Measurements from ENCODE around the gene SIVA1. TPM values are rescaled to one million over a fixed set of nuclear protein-coding genes. Genes with fewer than 3 reads are reported as not detected.

Gene SIVA1
- total RNA-seq, 1 donor = 62.2 TPM

DNA sequence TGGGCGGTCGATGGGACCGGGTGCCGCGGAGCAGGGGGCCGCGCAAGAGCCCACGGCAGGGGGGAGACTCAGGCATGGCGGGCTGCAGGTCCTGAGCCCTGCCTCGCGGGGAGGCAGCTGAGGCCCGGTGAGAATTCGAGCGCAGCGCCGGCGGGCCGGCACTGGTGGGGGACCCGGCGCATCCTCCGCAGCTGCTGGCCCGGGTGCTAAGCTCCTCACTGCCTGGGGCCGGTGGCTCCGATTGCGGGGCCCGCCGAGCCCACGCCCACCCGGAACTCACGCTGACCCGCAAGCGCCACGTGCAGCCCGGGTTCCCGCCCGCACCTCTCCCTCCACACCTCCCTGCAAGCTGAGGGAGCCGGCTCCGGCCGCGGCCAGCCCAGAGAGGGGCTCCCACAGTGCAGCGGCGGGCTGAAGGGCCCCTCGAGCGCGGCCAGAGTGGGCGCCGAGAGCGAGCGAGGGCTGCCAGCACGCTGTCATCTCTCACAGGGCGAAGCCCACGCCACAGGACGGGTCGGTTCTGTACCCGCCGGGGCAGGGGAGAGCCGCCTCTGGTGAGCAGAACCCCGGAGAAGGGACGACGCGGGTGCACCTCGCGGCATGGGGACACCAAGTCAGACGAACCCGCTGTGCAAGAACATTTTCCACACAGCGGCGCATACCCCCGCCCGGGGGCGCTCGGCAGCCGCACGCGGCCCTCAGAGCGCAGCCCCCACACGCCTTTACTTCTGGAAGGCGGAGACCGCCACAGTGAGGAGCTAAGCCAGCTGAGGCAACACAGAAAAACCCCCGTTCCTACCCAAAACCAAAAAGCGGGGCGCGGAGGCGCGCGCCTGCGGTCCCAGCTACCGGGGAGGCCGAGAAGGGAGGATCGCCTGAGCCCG, 1.2 kb upstream of the SIVA1 start:
- H3K79me2 ChIP-seq (ENCODE audit: insufficient read depth, low read length) = peaks cover 39% of the 10 kb centered on the region
- no peaks in the 10 kb centered on the region for H3K9me3 ChIP-seq (ENCODE audit: low read depth, low read length)
- H3K4me1 ChIP-seq (ENCODE audit: insufficient read depth, low read length) = peaks cover 33% of the 10 kb centered on the region
- peak overlapping the region; percentile 99 for H3K4me3 ChIP-seq (ENCODE audit: insufficient read depth, low read length)
- peak; percentile 0 for DNase-seq (ENCODE audit: insufficient read length, low spot score, missing footprints)
- peaks cover 31% of the 10 kb centered on the region for H4K20me1 ChIP-seq (ENCODE audit: insufficient read depth, low read length)
- H3K4me2 ChIP-seq (ENCODE audit: insufficient read depth, low read length) = peak overlapping the region; percentile 90
- H3K27ac ChIP-seq (ENCODE audit: low read depth, low read length) = peak overlapping the region; percentile 58
- peak overlapping the region; percentile 98 for H2AFZ ChIP-seq (ENCODE audit: low read length)
- TF ChIP-seq, protein P1, sequence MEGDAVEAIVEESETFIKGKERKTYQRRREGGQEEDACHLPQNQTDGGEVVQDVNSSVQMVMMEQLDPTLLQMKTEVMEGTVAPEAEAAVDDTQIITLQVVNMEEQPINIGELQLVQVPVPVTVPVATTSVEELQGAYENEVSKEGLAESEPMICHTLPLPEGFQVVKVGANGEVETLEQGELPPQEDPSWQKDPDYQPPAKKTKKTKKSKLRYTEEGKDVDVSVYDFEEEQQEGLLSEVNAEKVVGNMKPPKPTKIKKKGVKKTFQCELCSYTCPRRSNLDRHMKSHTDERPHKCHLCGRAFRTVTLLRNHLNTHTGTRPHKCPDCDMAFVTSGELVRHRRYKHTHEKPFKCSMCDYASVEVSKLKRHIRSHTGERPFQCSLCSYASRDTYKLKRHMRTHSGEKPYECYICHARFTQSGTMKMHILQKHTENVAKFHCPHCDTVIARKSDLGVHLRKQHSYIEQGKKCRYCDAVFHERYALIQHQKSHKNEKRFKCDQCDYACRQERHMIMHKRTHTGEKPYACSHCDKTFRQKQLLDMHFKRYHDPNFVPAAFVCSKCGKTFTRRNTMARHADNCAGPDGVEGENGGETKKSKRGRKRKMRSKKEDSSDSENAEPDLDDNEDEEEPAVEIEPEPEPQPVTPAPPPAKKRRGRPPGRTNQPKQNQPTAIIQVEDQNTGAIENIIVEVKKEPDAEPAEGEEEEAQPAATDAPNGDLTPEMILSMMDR (IDR thresholded peaks at IDR 0.05; ENCODE audit: extremely low read depth, low read depth, low read length) = no peak
- H3K27me3 ChIP-seq (ENCODE audit: insufficient read depth, low read length) = no peaks in the 10 kb centered on the region
- H3K36me3 ChIP-seq (ENCODE audit: insufficient read depth, low read length) = peaks cover 12% of the 10 kb centered on the region

DNA sequence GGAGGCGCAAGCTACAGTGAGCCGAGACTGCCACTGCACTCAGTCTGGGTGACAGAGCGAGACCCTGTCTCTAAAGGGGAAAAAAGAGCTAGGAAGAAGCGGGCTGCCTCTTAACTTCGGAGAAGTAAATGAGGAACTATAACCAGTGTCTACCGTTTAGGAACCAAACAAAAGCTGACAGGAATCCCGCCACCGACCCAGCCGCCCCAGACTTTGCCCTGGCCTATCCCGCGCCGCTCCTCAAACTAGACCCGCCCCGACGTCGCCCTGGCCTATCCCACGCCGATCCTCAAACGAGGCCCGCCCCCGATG, 568 bp upstream of the SIVA1 start:
- Histone ChIP-seq H3K9me3 (ENCODE audit: low read depth, low read length) (no peaks in the 10 kb centered on the region), H3K4me1 (ENCODE audit: insufficient read depth, low read length) (peaks cover 28% of the 10 kb centered on the region), H3K27ac (ENCODE audit: low read depth, low read length) (peak overlapping the region; percentile 58), H3K4me2 (ENCODE audit: insufficient read depth, low read length) (peak overlapping the region; percentile 90), H3K79me2 (ENCODE audit: insufficient read depth, low read length) (peaks cover 45% of the 10 kb centered on the region), H2AFZ (ENCODE audit: low read length) (peak overlapping the region; percentile 98), H3K4me3 (ENCODE audit: insufficient read depth, low read length) (peak overlapping the region; percentile 99), H4K20me1 (ENCODE audit: insufficient read depth, low read length) (peaks cover 34% of the 10 kb centered on the region), H3K36me3 (ENCODE audit: insufficient read depth, low read length) (peaks cover 17% of the 10 kb centered on the region), H3K27me3 (ENCODE audit: insufficient read depth, low read length) (no peaks in the 10 kb centered on the region)
- peak; percentile 100 for DNase-seq (ENCODE audit: insufficient read length, low spot score, missing footprints)
- TF ChIP-seq, protein P1 (IDR thresholded peaks at IDR 0.05; ENCODE audit: extremely low read depth, low read depth, low read length) = no peak

DNA sequence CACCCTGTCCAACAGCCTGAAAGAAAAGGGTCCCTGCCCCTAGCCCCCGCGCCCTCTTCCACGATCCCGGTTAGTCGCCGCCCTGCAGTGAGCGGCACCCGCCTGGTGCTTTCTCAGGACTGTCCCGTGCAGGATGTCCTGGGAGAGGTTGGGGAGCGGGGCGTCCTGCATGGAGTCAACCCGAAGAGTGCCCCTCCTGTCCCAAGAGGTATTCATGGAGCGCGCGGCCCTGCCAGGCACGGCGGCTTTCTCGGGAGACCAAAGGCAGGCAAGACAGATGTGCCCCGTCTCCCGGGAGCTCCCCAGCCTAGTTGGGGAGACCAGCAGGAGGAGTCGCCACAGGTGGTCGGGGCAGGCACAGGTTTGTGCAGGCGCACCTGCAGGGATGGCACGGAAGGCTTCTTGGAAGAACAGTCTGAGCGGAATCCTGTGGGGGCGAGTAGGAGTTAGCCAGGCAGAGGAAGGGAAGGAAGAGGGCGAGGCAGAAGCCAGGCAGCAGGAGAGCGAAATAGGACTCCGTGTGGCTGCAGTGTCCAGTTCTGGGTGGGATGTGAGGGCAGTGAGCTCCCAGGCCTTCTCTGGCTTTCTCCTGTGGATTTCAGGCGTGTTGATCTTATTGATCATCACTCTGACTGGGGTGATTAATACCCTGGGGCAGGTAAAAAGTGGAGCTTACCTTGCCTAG, 723 bp downstream of the SIVA1 start:
- TF ChIP-seq, protein P1 (IDR thresholded peaks at IDR 0.05; ENCODE audit: extremely low read depth, low read depth, low read length) = no peak
- H3K27ac ChIP-seq (ENCODE audit: low read depth, low read length) = peak overlapping the region; percentile 91
- peak overlapping the region; percentile 97 for H3K4me2 ChIP-seq (ENCODE audit: insufficient read depth, low read length)
- H3K36me3 ChIP-seq (ENCODE audit: insufficient read depth, low read length) = peaks cover 26% of the 10 kb centered on the region
- H2AFZ ChIP-seq (ENCODE audit: low read length) = peak overlapping the region; percentile 65
- peak; percentile 76 for DNase-seq (ENCODE audit: insufficient read length, low spot score, missing footprints)
- peaks cover 39% of the 10 kb centered on the region for H4K20me1 ChIP-seq (ENCODE audit: insufficient read depth, low read length)
- H3K9me3 ChIP-seq (ENCODE audit: low read depth, low read length) = no peaks in the 10 kb centered on the region
- H3K79me2 ChIP-seq (ENCODE audit: insufficient read depth, low read length) = peaks cover 54% of the 10 kb centered on the region
- no peaks in the 10 kb centered on the region for H3K27me3 ChIP-seq (ENCODE audit: insufficient read depth, low read length)
- peak overlapping the region; percentile 99 for H3K4me3 ChIP-seq (ENCODE audit: insufficient read depth, low read length)
- H3K4me1 ChIP-seq (ENCODE audit: insufficient read depth, low read length) = peaks cover 27% of the 10 kb centered on the region

Measured in osteoblast (primary cell).